Transverse colon (tissue), 4 donors: ENCODE measurements around the gene FBXL4.

ENCODE experiments used
- CTCF ChIP-seq, 5 experiments: fragments of 200-600 bp in 3 of 5; fragments of 450-650 bp in 2 of 5; sonication (generic) in 3 of 5; IDR thresholded peaks; 1 replicate in 2 of 5; 2 replicates in 3 of 5; pipeline ENCODE4 v1.5.1; 2016 to 2017; ENCODE audit warnings: antibody characterized with exemption in 5 of 5, inconsistent platforms in 3 of 5, mild to moderate bottlenecking in 2 of 5, moderate library complexity in 1 of 5
- EP300 ChIP-seq: sonication (generic); formaldehyde crosslinking; IDR thresholded peaks from one replicate; pipeline ENCODE4 v1.6.1; 2017; ENCODE audit warnings: antibody characterized with exemption, low read depth
- POLR2A ChIP-seq: fragments of 450-650 bp; IDR thresholded peaks from one replicate; pipeline ENCODE4 v1.6.1; 2016; ENCODE audit warnings: antibody characterized with exemption, mild to moderate bottlenecking, moderate library complexity
- POLR2AphosphoS5 ChIP-seq, 3 donors: sonication (generic); formaldehyde crosslinking; IDR thresholded peaks; one replicate each; pipeline ENCODE4 v1.6.1; 2016; ENCODE audit warnings: antibody characterized with exemption in 3 of 3

GRCh38 chr6:98941319-98941718, 6.4 kb downstream of the FBXL4 start:
- TF ChIP-seq CTCF (IDR thresholded peaks at IDR 0.05): no peak
- TF ChIP-seq POLR2AphosphoS5 (IDR thresholded peaks at IDR 0.05): no peak
- TF ChIP-seq POLR2A: no peak
- no peak for TF ChIP-seq EP300
